ENCODE measurements around the gene CCDC188.

GRCh38 chr22:20140107-20140445 is 10.8 kb downstream of the CCDC188 start:
- no peak for TF ChIP-seq CTCF (IDR thresholded peaks at IDR 0.05)
- no peak for TF ChIP-seq POLR2A (IDR thresholded peaks at IDR 0.05)
- TF ChIP-seq POLR2AphosphoS5 (IDR thresholded peaks at IDR 0.05), result no peak
- no peak for TF ChIP-seq EP300 (IDR thresholded peaks at IDR 0.05)
